ENCODE measurements around the gene ZBBX.
"Not testable (repeated sequence)": the region's sequence is repeated elsewhere in the genome, so short reads cannot be mapped to it uniquely, and the experiment has no call there.

Gene ZBBX, protein sequence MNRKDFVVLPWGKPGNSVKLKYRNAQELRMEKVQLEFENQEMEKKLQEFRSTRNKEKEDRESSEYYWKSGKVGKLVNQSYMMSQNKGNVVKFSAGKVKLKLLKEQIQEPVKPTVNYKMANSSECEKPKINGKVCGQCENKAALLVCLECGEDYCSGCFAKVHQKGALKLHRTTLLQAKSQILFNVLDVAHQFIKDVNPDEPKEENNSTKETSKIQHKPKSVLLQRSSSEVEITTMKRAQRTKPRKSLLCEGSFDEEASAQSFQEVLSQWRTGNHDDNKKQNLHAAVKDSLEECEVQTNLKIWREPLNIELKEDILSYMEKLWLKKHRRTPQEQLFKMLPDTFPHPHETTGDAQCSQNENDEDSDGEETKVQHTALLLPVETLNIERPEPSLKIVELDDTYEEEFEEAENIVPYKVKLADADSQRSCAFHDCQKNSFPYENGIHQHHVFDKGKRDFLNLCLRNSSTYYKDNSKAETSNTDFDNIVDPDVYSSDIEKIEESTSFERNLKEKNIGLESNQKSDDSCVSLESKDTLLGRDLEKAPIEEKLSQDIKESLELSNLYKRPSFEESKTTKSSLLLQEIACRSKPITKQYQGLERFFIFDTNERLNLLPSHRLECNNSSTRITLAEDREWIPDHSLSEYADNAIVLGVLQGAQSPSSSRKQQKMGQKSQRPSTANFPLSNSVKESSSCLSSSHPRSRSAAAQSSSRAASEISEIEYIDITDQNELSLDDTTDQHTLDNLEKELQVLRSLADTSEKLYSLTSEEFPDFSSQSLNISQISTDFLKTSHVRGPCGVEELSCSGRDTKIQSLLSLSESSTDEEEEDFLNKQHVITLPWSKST

DNA sequence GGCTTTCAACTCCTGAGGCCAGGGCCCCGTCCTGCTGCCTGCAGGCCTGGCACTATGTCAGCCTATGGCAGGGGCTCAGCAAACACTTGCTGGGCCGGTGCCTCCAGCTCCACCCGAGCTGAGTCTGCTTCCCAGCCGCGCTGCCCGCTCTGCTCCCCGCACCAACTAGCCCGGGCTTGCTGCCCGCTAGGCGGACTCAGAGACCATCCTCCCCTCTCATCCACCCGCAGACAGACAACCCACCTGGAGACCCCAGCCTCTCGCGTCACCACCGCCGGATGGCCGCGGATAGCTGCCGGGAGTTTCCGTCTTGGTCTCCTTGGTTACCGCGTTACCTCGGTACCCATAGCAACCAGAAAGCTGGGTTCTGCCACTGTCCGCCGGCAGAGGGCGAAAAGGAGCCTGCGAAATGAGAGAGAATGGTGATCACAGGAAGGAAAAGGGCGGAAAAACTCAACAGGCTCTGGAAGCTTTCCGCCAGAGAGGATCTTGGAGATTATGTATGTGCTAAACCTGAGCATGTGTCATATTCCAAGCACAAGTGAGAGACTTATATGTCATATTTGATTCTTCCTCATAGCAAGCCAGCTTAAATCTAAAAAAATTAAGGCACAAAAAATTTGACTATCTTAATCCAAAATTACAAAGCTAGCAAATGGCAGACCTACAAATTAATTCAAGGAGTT is at the start of gene ZBBX:
TSS of gene ZBBX (minus strand) at position 294 of the 686 bp plus-strand sequence. CDS start 7,396 bp downstream, outside the sequence.
- ChIA-PET POLR2A (ENCODE audit: low non-redundant PET) (no interaction called here), CTCF (interaction anchor here (0.5 to 1.1 kb wide), 16 partner anchors 12 to 1512 kb away, joined by 3 to 5 read pairs (median 3); no protein-coding TSS in a partner anchor)
- TF ChIP-seq CTCF (conservative IDR thresholded peaks at IDR 0.05; ENCODE audit: low read depth): peak; percentile 87
- DNase-seq (ENCODE audit: low spot score): peak; percentile 57
- H3K27ac ChIP-seq: no peak within 1 kb of the TSS

- POLR2A ChIA-PET (ENCODE audit: low non-redundant PET); DNase-seq (ENCODE audit: low spot score); CTCF ChIA-PET; H3K27ac ChIP-seq: not testable (repeated sequence)
These were observed 46.9 kb upstream of the ZBBX start for GRCh38 chr3:167426962-167427361.

DNA sequence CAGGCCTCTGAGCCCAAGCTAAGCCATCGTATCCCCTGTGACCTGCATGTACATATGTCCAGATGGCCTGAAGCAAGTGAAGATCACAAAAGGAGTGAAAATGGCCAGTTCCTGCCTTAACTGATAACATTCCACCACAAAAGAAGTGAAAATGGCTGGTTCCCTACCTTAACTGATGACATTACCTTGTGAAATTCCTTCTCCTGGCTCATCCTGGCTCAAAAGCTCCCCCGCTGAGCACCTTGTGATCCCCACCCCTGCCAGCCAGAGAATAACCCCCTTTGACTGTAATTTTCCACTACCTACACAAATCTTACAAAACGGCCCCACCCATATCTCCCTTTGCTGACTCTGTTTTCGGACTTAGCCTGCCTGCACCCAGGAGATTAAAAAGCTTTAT is 42.3 kb upstream of the ZBBX start:
- CTCF ChIA-PET: interaction anchor here (0.7 kb wide), 1 partner anchor 28 kb away, joined by 3 read pairs; no protein-coding TSS in a partner anchor
- POLR2A ChIA-PET (ENCODE audit: low non-redundant PET); H3K27ac ChIP-seq; DNase-seq (ENCODE audit: low spot score): not testable (repeated sequence)

DNA sequence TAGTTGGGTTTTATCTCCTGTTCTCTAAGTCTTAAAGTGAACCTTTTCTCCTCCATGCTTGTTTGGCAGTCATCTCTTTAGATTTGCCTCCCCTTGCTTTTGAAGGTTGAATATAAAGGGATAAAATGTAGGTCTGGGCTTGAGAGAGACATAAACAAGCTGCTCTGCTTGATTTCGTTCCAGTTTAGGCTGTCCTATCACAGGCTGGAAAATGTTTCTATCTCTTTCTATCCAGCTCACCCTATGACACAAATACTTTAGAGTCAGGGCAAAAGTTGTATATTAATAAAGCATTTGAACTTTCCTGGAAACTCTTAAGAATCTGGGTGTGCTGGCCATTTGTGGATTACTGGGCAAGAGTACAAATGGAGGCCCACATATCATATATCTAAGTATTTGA is 29.5 kb upstream of the ZBBX start:
- POLR2A ChIA-PET (ENCODE audit: low non-redundant PET): no interaction called here
- H3K27ac ChIP-seq: no peak overlapping the region
- DNase-seq (ENCODE audit: low spot score): no peak
- CTCF ChIA-PET: interaction anchor here (0.6 kb wide), 1 partner anchor 417 kb away, joined by 3 read pairs; no protein-coding TSS in a partner anchor
- TF ChIP-seq CTCF (conservative IDR thresholded peaks at IDR 0.05; ENCODE audit: low read depth): no peak

DNA sequence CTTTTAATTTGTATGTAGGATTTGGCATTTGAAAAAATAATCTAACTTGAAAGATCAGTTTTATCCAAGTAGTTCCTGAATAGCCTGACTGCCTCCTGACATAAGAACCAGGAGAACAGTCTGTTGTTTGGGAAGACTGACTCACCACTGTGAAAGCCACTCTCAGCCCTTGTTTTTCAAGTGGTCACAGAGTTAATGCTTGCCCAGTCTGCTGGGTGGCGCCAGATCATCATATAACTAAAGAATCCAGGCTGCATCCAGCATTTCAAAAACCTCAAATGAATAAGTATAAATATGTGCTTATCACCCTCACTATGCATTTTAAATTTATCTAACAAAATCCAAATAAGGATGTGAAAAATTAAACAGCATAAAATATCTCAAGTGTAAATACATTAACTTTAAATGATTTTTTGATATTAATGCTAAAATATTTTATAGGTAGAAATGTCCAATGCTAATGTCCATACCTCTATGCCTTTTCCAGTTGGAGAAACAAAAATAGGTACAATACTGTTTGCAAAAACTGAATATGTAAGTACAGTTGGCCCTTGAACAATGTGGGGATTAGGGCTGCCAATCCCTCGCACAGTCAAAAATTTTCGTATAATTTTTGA is 26.9 kb upstream of the ZBBX start:
- no peak overlapping the region for H3K27ac ChIP-seq
- POLR2A ChIA-PET (ENCODE audit: low non-redundant PET): no interaction called here
- peak; percentile 53 for DNase-seq (ENCODE audit: low spot score)
- CTCF ChIA-PET: no interaction called here
- peak; percentile 28; the same call in 1 of the 2 replicates for TF ChIP-seq CTCF (conservative IDR thresholded peaks at IDR 0.05; ENCODE audit: low read depth)

- ChIA-PET POLR2A (ENCODE audit: low non-redundant PET) (no interaction called here), CTCF (interaction anchor here (1.5 kb wide), 1 partner anchor 18 kb away, joined by 5 read pairs; the partner anchor contains the start of gene ZBBX)
- H3K27ac ChIP-seq: no peak overlapping the region
- TF ChIP-seq CTCF (conservative IDR thresholded peaks at IDR 0.05; ENCODE audit: low read depth): no peak
- no peak for DNase-seq (ENCODE audit: low spot score)
These were observed 17.7 kb upstream of the ZBBX start for GRCh38 chr3:167397826-167398225.

GRCh38 chr3:167396075-167396474 is 16.0 kb upstream of the ZBBX start:
- CTCF ChIA-PET: no interaction called here
- POLR2A ChIA-PET (ENCODE audit: low non-redundant PET): no interaction called here

More at GRCh38 chr3:167396075-167396474, 16.0 kb upstream of the ZBBX start:
- no peak for TF ChIP-seq CTCF (conservative IDR thresholded peaks at IDR 0.05; ENCODE audit: low read depth)
- H3K27ac ChIP-seq: no peak overlapping the region
- no peak for DNase-seq (ENCODE audit: low spot score)

Measured in RWPE1 (cell line).